GM19395 (cell line): ENCODE measurements around the gene SLC22A4.

Experiments
- ATAC-seq: cut with Tn5 transposase; IDR thresholded peaks from one replicate; pipeline ENCODE4 v1.9.1; 2021; ENCODE audit warnings: mild to moderate bottlenecking, moderate library complexity; ENCODE audit not compliant: unreplicated experiment

The SLC22A4 gene

DNA sequence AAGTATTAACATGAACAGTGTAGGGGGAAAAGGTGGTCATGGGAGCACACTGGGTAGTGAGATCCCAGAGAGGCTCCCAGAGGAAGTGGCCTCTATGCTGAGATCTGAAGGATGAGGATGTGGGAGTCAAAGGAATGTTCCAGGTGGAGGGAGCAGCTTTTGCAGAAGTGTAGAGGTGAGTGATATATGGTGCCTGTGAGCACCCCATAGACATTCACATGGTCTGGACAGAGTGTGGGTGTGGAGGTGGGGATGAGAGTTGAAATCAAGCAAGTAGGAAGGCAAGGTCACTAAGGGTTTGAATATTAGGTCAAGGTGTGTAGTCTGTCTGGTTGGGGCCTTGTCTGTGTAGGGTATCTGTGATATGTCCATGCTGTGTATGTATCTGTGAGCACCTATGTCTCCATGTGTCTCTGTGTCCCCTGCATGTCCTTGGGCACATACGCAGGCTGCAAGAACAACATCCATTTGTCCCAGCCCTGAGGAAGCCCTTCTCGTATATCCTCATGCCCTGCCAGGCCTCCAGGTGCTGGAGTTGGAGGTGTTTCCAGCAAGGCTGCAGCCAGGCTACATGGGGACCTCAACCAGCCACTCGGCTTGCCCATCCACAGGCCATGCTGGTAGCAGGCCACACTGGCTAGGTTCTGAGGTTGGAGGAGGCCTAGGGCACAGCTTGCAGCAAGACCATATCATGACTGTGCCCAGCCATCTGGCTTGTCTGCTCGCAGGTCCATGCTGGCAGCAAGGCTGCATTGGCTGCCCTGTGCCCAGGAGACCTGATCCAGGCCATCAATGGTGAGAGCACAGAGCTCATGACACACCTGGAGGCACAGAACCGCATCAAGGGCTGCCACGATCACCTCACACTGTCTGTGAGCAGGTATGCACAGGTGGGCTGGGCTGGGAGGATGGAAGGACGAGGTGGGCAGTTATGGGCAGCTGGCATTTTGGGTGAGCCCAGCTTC lies 32.0 kb upstream of the SLC22A4 start:
- no peak for ATAC-seq

GRCh38 chr5:132262882-132263547 lies 31.2 kb upstream of the SLC22A4 start:
- ATAC-seq, result no peak

DNA sequence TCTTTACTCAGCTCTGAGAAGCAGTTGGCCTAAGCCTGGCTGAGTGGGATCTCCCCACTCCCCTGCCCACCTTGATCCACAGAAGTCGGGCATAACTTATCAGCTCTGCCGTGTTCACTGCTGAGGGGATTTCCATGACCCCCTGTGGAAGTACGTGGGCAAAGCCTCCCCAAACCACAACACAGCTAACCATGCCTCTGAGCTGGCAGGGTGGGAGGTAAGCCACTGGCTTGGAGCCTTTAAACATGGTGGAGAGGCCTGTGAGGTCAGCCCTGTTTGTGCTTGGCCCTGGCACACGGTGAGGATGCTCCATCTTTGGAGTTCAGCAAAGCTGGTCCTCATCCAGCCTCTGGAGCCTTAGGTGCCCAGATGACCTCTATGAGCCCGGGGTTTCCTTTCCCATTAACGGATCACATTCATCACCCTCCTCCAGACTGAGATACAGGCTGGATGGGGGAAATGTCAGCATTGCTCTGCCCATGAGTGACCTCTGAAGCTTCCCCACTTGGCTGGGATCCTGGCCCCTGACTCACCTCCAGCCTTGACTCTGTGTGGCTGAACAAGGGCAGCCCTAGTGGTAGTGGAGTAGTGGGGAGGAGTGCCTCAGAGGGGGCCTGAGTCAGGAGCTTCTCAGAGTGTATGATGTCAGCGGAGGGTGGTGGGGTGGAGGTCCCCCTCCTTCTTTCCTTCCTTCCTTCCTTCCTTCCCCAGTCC lies 30.5 kb upstream of the SLC22A4 start:
- no peak for ATAC-seq

DNA sequence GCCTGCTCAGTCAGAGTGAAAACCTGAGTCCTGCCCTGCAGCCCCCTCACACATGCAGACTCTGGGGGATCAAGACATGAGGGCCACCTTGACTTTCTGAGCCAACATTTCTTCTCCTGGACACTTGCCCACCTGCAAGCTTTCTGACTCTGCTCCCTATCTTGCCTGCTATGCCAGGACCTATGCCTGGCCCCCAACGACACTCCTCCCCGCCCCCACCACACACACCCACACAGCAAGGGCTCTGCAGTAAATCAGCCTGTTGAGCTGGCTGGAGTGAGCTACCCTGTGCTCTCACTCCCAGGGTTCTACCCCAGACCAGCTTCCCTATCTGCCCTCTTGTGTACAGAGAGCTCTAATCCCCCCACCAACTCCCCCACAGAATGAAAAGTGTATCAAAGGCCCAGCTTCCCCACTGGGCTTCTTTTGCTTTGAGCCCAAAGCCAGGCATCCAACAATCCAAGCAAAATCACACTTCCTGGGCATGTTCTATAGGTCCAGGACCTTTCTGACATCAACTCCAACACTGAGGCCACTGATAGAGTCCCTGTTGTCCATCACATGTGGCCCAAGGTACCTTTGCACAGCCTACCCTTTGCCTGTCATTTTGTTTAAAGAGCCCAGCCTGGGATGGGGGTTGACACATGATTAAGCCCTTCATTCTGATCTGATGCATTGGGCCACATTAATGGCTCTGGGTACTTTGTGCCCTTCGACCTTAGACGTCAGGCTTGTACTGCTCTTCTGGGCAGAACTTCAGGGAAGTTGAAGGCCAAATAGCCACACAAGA lies 29.5 kb upstream of the SLC22A4 start:
- ATAC-seq, result no peak

DNA sequence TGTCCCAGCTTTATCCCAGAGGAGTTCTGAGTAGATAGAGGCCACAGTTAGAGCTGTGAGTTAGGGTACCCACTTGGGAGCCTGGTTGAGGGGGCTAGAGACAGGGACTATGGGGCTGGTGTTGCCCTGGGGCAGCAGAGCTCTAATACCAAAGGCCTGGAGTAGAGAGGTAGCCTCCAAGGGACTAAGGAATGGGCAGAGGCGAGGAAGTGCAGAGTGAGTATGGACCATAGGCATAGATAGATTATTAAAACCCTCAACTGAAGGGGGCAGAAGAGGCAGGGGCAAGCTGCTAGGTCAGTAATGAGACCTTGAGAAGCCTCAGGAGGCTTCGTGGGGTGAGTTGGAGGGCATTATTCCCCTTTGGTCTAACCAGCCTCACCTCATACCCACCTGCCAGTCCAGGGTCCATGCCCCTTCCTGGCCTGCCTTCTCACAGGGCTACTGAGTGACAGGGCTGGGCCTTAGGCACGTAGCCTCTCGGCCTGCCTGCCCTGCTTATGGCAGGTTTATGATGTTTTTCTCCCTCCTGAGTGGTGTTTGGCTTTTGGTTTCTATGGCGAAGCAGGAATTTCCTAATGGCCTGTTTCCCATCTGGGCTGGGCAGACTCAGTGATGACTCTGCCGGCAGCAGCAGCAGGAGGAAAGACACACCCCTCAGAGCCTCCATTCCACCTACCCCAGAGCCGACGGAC lies 28.7 kb upstream of the SLC22A4 start:
- ATAC-seq, result no peak

GRCh38 chr5:132266031-132266835 lies 28.0 kb upstream of the SLC22A4 start:
- no peak for ATAC-seq

DNA sequence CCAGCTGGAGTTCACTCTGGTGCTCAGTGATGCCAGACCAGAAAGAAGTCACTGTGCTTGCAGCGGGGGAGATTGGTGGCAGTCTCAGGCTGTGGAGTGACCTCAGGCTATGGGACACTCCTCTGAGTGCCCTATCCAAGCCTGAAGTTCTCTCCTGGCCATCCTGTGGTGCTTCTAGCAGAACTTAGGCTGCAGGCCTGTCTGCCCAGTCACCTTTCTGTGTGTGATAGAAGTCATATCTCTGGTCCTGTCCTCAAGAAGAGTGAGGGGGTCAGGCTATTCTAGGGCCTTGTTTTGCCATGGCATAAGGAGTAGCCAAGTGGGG lies 27.4 kb upstream of the SLC22A4 start:
- ATAC-seq, result no peak

GRCh38 chr5:132267166-132267739 lies 26.9 kb upstream of the SLC22A4 start:
- no peak for ATAC-seq

DNA sequence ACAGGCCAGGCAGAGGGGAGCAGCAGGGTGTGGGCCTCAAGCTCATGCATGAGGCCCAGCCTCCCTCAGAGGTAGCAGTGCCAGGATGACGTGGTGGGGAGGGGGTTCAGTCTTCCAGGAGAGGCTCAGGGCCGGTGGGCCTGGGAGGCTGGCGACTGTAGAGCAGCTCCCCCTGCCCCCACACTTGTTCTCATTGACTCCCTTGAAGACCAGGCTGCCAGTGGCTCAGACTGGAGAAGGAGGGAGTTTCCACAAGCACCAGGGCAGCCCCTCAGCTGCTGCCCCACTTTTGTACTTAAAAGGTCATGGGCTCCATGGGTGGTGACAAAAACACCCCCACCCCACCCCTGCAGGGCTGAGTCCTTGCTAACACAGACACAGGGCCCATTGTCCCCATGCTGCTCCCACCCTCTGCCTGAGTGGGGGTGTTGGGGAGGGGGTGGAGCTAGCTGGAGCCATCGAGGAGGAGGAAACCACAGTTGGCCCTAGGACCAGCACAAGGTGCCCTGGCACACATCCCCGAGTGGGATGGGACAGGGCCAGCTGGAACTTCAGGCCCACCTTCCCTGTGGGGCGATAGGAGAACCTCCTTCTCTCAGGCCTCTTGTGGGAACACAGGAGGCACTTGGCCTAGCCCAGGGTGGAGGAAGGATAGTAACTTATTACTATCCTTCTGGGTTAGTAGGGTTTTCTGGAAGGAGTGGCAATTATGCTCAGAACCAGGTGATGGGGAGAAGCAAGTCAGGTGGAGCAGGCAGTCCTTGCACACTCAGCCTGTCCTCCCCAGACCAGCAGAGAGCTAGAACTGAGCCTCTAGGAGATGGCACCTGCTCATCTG lies 26.0 kb upstream of the SLC22A4 start:
- no peak for ATAC-seq

- no peak for ATAC-seq
Measured at GRCh38 chr5:132268769-132269551, 25.2 kb upstream of the SLC22A4 start.

DNA sequence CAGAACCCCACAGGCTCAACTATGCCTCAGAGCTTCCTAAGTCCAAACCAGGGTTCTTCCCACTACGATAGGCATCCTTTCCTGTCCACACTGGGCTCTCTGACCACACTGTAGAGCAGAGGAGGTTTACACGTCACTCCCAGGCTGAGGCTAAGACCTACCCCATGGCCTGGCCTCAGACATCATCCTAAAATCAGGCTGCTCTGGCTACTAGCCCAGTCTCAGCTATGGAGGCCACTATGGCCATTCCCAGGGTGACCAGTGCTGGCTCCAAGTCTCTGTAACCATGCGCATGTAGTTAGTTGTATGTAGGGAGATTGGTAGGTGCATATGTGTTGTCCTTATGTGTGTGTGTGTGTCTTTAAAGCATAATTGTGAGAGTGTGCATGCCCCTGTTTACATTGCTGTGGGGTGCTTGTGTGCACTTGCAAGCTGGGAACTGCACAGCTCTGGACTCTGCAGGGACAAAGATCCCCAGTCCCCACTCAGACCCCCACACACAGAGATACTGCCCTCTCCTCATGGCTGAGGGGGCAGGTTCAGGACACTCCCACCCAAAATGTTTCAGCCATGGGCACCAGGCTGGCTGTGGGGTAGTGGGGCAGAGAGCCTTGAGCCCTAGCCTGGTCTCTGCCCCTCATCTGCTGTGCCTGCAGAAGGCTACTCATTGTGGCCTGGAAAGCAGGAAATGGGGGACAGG lies 24.4 kb upstream of the SLC22A4 start:
- ATAC-seq, result no peak

DNA sequence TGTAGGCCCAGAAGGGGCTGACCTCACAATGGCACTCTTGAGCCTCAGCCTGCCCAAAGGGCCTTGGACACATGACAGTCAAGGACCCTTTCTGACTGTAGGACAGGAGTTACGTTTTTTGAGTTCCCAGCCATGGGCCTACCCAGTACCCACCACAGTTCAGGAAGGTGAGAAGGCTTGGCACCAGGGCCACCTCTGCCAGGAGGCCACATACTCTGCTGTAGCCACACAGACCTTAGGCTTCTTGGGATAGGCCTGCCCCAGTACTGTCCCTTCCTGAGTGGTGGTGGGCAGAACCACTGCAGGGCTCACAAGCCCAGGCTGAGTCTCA lies 23.9 kb upstream of the SLC22A4 start:
- ATAC-seq, result no peak

- ATAC-seq, result no peak
Measured at GRCh38 chr5:132270706-132271105, 23.5 kb upstream of the SLC22A4 start.

DNA sequence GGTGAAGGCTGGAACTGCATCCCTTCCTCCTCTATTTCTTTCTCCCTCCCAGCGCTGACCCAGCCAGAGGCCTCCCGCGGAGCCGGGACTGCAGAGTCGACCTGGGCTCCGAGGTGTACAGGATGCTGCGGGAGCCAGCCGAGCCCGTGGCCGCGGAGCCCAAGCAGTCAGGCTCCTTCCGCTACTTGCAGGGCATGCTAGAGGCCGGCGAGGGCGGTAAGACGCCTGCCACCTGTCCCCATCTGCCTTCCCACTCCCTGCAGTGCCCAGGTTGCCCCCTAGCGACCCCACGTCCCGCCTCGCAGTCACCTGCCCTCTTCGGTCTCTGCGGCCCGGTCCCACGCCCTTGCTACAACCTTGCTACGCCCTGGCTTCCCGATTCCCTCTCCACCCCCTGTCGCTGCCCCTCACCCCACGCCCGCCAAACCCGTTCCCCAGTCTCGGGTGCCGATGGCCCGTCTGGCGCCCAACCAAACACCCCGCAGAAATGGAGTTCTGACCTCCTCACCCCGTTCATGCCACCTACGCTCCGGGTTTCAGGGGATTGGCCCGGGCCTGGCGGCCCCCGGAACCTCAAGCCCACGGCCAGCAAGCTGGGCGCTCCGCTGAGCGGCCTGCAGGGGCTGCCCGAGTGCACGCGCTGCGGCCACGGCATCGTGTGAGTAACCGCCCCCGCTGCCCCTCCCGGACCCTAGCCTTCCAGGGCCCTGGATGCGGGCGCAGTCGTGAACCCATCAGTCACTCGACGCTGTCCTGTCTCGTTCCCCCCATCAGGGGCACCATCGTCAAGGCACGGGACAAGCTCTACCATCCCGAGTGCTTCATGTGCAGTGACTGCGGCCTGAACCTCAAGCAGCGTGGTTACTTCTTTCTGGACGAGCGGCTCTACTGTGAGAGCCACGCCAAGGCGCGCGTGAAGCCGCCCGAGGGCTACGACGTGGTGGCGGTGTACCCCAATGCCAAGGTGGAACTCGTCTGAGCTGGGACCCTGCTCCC lies 22.6 kb upstream of the SLC22A4 start:
- ATAC-seq, result no peak

GRCh38 chr5:132272311-132273210 lies 21.6 kb upstream of the SLC22A4 start:
- no peak for ATAC-seq
